Measurements from ENCODE around the gene BCL2.

DNA sequence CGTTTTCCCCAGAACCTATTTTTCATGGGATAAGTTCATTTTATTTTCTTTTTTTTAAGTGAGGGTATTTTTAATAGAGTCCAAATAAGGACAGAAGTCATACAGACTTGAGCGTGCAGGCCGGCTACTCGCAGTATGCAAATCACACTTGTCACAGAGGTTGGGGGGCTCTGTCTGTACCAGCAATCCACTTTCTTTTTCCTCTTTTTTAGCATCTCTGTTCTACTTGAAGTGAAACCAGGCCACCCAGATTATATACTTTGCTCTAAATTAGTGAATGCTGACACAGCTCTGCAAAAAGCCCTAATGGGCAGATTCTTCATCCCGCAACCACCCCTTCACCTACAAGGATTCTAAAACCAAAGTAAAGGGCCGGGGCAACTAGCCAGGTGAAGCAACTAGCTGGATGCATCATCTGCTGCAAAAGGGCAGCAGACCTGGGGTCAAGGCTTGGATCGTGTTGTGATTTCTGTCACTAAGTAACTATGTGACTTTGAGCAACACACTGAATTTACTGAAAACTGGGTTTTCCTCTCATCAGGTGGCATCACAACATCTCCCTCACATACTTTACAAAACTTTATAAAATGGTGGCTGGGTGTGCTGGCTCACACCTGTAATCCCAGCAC lies 29.1 kb upstream of the BCL2 start:
- TF ChIP-seq, protein P1, sequence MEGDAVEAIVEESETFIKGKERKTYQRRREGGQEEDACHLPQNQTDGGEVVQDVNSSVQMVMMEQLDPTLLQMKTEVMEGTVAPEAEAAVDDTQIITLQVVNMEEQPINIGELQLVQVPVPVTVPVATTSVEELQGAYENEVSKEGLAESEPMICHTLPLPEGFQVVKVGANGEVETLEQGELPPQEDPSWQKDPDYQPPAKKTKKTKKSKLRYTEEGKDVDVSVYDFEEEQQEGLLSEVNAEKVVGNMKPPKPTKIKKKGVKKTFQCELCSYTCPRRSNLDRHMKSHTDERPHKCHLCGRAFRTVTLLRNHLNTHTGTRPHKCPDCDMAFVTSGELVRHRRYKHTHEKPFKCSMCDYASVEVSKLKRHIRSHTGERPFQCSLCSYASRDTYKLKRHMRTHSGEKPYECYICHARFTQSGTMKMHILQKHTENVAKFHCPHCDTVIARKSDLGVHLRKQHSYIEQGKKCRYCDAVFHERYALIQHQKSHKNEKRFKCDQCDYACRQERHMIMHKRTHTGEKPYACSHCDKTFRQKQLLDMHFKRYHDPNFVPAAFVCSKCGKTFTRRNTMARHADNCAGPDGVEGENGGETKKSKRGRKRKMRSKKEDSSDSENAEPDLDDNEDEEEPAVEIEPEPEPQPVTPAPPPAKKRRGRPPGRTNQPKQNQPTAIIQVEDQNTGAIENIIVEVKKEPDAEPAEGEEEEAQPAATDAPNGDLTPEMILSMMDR (IDR thresholded peaks at IDR 0.05), result no peak
- TF ChIP-seq POLR2AphosphoS5 (IDR thresholded peaks at IDR 0.05) (no peak), POLR2A (IDR thresholded peaks at IDR 0.05) (no peak)
